DMS79 (cell line): ENCODE results near the gene ADGRL2.
"Not testable (repeated sequence)": the region's sequence is repeated elsewhere in the genome, so short reads cannot be mapped to it uniquely, and the experiment has no call there.

Experiments
- DNase-seq: peaks from one replicate; lab custom pipeline; 2025; lab: John Stamatoyannopoulos, UW

The ADGRL2 gene

DNA sequence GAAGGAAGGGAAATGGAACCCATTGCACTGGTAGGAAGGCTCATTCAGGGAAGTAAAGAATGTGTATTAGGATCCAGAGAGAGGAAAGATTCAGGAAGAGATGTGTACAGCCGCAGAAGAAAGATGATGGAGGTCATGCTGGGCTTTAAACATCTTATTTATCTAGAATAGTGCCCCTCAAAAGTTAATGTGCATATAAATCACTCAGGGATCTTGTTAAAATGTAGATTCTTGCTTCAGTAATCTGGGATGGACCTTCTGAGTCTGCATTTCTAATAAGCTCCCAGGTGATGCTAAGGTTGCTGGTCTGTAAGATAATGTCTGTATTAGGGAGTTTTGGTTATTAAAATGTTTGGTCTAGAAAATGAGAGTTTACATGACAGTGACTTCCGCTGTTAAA, 46.3 kb downstream of the ADGRL2 start:
- DNase-seq = no peak

DNA sequence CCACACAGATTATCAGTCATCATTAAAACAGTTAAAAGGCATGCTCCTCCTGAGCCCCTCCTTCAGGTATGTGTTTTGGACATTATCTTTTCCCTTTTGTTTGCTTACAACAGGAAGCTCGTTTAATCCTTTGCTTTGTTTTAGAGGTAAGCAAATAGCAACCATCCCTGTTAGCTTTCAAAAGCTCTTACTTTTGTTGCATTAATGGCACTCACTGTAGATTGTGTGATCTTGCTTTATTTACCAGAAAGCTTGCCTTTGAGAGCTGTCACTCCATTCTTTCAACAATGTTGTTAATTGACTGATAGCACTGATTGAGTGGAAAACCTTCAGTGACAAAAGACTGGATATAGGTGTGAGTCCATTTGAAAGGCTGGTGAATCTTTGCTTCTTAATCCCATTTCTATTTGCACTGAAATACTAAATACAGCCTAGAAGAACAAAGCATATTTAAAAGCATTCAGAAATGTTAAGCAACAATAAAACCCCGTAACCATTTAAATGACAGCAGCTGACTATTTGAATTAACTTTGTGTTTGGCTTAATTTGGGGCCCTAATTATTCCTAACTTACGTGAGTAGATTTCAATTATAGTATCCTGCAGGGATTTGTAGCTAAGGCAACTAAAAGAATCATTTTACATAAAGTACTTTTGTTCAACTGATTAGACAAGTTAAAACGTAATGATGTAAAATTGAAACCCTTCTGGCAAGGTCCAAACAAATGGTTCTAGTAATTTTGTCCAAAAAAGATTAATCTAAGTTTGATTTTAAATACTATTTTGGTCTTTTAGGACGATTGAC, 48.3 kb downstream of the ADGRL2 start:
- DNase-seq = no peak

DNA sequence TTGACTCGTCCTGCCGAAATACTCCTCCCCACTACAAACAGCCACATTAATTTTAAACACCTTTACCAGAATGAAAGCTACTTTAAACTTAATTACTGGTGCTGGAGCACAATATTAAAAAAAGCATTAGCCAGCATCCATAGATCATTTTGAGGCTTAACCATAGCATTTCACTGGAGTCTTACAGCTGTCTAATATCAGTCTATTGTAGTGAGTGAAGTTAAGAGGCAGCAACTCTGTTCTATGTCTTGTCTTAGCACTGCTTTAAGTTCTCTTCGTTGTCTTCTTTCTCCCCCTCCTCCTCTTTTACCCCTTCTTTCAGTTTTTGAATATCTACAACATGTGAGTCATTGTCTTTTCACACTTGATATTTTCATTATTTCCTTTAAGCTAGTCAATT, 49.3 kb downstream of the ADGRL2 start:
- no peak for DNase-seq

DNA sequence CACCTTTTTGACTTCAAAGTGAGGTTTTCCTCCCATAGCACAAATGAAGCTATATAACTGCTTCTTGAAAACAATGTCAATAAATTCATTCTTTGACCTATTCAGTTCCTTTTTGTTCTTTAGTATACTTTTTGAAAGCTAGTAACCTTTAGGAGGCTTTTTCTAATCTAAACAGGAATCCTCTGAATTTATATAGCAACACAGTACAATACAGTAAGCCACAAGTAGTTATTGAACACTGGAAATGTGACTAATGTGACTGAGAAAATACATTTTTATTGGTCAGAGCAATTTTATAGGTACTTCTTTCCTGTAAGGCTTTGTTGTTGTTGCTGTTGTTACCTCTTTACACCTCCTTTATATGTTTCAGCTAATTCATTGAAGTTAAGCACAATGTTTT, 49.8 kb downstream of the ADGRL2 start:
- no peak for DNase-seq

DNA sequence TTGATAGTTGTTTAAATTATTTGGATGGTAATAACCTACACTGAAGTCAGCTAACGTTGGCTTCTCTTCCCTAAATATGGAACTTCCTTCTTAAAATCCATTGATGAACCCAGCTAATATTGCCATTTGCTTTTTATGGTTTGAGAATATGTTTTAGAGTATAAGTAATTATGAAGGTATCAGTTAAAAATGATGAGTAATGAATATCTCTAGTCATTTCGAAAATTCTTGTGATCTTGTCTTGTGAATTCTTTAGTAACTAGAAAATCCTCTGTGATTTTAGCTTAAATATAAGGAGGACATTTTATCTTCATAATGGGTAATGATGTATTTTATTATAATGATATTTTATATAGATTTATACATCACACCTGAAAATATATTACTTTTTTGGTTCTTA, 50.5 kb downstream of the ADGRL2 start:
- DNase-seq = no peak

DNA sequence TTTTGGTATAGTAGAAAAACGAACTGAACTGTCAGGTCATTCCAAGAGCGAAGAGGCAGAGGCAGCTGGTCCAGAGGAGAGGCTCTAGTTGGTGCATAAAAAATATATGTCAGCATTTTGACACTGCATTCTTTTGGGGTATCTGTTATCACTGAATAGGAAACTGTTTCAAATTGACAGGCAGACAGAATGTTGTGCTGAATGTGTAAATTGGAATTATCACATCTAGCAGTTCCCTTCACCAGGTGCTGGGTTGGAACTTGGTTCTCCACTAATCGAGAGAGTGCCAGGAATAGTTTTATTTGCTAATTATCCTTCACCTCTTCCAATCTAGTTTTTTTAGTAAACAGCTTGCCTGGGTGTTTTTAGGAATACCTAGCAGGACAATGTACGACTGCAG, 52.2 kb downstream of the ADGRL2 start:
- DNase-seq = no peak

DNA sequence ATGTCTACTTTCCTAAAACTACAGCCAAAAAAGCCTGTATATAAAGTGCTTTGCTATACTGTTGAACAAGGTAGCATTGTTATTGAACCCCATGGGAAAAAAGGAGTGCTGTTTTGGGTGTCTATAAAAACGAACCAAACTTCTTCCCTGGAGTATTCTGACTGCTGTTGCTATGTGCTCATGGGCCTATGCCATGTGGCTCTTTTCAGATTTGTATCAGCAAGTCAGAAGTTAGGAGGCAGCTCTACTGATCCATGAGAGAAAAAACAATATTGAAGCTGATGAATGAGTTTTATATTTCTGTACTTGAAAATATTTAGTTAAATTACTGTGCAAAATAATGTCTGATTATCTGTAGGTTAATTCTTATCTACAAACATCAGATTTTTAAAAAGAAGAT, 66.5 kb downstream of the ADGRL2 start:
- DNase-seq = no peak

DNA sequence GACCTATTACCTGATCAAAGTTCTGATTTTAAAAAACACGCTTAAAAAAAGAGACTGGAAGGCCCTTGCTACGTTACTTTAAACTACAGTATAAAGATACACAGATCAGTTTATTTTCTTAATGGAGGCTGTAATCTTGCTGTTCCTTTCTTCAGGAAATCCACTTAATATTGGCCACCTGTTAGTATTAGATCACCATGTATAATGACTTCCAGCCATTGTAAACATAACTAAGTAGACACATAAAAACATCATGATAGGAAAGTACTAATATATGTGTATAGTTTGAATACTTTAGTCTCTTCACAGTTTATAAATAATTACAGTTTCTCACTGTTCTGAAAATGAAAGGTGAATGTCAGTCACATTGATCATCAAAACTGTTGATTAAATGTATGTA, 68.6 kb downstream of the ADGRL2 start:
- DNase-seq = no peak

DNA sequence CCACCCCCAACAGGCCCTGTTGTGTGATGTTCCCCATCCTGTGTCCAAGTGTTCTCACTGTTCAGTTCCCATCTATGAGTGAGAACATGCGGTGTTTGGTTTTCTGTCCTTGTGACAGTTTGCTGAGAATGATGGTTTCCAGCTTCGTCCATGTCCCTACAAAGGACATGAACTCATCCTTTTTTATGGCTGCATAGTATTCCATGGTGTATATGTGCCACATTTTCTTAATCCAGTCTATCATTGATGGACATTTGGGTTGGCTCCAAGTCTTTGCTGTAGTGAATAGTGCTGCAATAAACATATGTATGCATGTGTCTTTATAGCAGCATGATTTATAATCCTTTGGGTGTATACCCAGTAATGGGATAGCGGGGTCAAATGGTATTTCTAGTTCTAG, 70.4 kb downstream of the ADGRL2 start:
- not testable (repeated sequence) for DNase-seq

DNA sequence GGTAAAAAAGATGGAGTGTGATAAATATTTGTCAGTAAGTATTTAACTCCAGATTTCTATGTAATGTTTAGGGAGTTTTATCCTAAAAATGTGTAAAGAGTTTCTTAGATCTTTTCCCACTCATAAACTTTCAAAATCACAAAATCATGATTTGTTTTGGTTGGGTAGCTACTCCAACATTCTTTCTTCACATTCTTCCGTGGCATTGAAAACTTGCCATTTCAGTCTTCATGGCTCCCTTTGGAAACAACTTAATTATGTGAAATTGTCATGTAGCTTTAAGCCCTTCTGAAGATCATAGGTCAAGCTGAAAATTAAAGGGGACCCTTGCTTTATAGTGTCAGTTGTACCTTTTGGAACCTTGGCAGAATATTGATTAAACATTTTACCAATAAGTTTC, 73.2 kb downstream of the ADGRL2 start:
- no peak for DNase-seq

DNA sequence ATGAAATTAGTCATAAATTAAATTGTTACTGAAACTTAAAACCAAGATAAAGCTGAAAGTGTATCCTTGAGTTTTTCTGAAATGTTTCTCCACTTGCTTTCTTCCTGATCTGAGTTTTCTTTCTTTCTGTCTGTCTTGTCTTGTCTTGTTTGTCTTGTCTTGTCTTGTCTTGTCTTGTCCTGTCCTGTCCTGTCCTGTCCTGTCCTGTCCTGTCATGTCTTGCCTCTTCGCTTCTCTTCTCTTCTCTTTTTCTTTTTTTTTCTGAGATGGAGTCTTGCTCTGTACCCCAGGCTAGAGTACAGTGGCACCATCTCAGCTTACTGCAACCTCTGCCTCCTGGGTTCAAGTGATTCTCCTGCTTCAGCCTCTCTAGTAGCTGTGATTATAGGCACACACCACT, 73.7 kb downstream of the ADGRL2 start:
- DNase-seq = no peak

DNA sequence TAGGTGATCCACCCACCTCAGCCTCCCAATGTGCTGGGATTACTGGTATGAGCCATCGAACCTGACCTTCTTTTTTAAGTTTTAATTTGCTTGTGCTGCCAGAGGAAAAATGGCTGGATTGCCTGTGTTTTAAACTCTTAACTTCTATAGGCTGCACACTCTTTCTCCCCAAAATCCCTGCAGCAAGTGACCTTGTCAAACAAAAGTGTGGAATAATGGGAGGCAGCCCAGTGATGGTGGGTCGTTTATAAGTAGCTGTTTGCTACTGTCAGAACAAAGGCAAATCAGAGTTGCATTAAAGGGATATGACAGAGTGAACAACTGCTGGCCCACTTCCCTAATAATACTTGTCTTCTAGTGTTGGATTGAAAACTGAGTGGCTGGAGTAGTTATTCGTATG, 74.2 kb downstream of the ADGRL2 start:
- no peak for DNase-seq

DNA sequence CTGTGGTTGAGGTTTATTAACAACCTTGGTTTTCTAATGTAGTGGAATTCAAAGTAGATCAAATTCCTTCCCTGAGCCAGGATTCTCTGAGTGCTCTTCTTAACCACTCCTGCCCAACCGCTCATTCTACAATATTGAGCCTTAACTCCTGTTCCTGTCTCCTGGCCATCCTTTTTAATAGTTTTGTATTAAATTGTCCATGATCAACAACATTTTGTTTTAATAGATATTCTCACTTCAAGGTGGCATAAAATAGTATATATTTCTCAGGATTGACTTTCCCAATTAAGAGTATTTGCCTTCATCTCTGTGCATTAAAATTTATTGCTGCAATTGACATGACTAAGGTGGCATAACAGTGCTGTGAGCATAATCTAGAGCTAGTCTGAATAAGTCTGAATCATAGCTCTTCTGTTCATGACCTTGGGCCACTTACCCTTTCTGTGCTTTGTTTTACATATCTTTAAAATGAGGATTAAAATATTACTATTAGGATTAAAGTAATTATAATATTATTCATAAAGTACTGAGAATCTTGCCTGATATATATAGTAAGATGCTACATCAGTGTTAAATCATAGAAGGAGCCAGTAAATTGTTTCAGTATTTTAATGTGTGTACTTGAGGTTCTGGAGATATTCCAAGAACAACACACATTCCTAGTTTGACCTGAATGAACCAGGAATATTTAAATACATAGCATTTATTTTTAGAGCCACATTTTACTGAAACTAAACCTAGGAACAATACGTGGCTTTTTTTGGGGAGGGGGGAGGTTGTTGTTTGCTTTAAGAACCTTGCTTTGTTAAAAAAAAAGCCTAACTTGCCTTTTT, 76.4 kb downstream of the ADGRL2 start:
- DNase-seq = no peak

DNA sequence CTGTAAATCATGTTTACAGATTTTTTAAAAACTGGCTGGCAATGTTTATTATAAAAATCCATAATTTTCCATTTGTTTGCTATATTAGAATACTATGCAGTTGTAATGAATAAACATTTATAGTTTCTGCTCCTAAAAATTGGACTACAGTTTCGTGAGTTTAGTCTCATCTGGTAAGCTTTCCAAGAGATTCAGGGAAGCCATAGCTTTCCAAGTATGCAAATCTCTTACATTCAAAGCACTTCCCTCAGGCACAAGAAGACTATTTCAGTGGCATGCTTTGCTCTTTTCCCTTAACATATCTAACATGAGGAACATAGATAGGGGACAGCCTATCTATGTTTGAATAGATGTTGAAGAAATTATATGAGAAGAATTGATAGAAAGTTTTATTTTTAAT, 77.2 kb downstream of the ADGRL2 start:
- no peak for DNase-seq

DNA sequence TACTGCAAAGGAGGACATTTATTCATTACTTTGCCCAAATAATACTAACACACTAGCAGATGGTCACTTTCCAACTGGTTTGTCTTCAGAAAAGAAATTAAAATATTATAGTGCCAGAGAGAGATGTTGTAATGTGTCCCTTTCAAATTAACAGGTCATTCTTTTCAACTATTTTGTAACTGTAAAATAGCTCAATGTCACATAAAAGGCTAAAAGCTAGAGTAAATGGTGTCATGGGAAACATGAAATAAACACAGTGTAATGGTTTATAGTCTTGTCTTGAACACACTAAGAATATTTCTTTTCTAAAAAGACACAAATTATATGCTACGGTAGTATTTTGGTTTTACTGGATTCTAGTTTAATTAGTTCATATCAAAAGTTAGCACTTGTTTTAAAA, 77.8 kb downstream of the ADGRL2 start:
- DNase-seq = no peak

DNA sequence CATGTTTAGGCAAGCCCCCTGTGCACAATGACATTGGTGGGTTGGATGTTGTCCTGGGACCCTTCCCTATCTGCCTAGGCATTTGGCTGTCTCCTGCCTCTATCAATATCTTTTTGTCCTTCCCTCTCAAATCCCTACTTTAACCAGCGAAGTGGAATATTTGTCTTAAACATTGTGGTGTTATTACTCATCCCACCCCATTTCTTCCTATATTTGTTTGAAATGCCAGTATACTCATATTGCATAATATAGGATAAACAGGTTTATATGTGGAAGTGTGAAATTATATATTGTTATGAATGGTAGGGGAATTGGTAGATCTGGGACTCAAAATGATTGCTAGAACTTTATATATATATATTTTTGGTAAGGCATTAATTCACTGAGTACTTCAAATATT, 80.0 kb downstream of the ADGRL2 start:
- no peak for DNase-seq

DNA sequence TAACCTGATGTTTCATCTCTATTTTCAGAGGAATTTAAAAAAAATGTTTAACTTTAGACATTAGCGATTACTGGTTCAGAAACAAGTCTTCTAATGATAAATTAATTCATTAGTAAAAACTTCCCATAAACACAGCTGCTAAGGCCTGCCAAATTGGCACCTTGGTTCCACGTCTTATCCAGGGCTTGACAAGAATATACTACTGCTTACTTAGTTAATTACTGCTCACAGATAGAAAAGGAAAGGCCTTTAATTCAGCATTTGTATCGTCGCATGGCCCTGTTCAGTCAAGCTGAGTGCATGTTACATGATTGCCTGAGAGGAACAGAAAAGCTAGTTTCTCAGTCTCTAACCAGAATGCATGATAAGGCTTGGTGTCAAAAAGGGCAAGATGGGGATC, 84.6 kb downstream of the ADGRL2 start:
- DNase-seq = no peak

DNA sequence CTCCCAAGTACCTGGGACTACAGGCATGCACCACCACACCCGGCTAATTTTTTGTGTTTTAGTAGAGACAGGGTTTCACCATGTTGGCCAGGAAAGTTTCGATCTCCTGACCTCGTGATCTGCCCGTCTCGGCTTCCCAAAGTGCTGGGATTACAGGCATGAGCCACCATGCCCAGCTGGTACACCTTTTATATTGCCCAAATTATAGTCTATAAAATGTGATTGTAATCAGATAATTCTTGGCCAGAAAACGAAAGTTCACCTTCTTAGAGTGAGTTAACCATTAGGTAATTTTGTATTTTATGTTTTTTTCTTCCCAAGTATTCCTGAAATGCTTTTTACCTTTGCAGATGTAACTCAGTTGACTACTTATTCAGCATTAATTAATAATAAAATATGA, 85.6 kb downstream of the ADGRL2 start:
- DNase-seq = not testable (repeated sequence)

DNA sequence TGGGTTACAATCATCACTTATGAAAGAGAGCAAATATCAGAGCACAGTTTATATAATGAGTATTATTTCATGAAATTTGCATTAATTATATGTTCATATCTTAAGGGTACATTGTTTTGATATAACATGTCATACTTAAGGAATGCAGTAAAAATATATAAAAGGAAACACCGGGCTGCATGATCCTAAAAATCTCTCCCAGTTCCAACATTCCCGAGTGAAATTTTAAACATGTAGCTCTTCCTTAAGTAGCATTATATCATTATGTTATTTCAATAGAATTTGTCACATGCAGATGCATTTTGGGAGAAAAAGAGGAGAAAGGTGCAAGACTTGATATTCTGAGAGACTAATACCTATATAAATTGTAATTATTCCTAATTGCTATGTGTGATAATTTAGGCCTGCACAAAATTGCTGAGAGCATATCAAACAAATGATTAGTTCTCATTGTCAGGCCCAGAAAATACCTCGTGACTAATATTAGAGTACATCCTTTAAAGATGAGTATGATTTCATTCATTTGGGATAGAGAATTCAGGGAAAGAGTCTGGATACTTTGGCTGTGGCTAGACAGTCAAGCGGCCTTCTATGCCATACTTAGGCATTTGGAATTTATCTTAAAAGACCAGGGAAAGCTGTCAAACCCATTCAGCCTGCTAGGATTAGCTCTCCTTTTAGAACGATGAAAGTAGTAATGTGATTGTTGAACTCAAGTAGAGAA, 86.8 kb downstream of the ADGRL2 start:
- no peak for DNase-seq

DNA sequence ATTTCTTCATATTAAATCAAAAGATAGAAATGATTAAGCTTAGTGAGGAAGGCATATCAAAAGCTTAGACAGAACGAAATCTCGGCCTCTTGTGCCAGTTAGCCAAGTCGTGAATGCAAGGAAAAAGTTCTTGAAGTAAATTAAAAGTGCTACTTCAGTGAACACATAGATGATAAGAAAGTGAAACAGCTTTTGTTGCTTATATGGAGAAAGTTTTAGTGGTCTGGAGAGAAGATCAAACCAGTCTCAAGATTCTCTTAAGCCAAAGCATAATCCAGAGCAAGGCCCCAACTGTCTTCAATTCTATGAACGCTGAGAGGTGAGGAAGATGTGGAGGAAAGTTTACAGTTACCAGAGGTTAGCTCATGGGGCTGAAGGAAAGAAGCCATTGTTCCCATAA, 88.4 kb downstream of the ADGRL2 start:
- no peak for DNase-seq

DNA sequence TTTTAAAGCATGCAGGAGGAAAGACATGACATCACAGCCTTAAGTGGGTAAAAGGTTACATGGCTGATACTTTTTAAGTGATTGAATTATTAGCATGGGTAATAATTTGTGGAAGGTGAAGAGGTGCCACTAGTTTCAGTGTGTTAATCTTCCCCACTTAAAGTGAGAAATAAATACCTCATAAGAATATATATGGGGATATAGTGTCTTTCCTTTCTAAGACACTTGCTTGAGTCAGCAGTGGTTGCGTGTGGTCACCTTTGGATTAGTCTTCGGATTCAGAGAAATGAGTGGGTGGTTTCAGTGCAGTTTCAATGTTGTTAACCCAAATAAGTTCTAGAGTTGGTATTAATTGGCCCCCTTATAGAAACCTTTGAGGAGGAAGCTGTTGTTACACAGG, 94.1 kb downstream of the ADGRL2 start:
- no peak for DNase-seq

DNA sequence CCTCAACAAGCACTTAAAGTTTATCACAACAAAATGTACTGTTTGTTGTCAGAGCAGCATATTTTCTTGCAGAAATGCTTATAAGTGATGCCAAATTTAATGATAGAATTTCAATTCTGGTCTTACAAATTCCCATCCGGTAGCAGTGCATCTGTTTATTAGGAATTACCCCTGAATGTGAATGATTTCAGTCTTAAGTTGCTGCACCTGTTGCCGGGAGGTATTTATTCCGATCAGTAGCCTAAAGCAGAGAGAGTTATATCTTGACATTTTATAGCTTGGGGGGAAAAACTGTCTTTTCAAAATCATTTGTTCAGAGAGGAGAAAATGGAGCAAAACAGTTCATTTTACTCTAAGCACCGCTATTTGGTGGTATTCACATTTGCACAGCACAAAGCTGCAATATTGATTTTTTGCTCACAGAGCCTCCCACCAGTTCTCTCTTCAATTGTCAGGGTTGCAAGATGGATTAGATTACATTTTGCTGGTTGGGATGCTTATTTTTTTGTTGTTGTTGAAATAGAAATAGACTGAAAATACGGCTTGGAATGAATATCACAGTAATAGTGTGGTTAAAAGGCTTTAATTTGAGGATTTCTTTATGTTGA, 98.6 kb downstream of the ADGRL2 start:
- DNase-seq = no peak
